Activated CD8-positive, alpha-beta T cell treated with anti-CD3 and anti-CD28 coated beads for 36 hours (primary cell): ENCODE results near the gene USP47. TPM values are rescaled to one million over a fixed set of nuclear protein-coding genes. Genes with fewer than 3 reads are reported as not detected.

Experiments used
- ATAC-seq: fragments of 200-7000 bp; cut with Tn5 transposase; one replicate; pipeline ENCODE4 v1.10.0; 2021; ENCODE audit warnings: mild to moderate bottlenecking, moderate library complexity
- CTCF ChIA-PET: fragments of 350-600 bp; sonication (Branson Sonifier 250); formaldehyde crosslinking; loops from one replicate; lab custom pipeline; 2021; ENCODE audit warnings: antibody characterized with exemption; lab: Charles Lee
- POLR2A ChIA-PET: fragments of 350-600 bp; sonication (Branson Sonifier 250); formaldehyde crosslinking; loops from one replicate; lab custom pipeline; 2021; ENCODE audit warnings: antibody characterized with exemption; lab: Charles Lee
- DNase-seq: peaks from one replicate; pipeline ENCODE4 v3.0.0-alpha.2; 2020
- H3K27ac Mint-ChIP-seq: one replicate; pipeline ENCODE4 v1.8.0; 2021; ENCODE audit warnings: mild to moderate bottlenecking, mixed read lengths
- H3K27me3 Mint-ChIP-seq: one replicate; pipeline ENCODE4 v1.8.0; 2021; ENCODE audit warnings: mixed read lengths
- H3K36me3 Mint-ChIP-seq: one replicate; pipeline ENCODE4 v1.8.0; 2021; ENCODE audit warnings: low read depth, mixed read lengths
- H3K4me1 Mint-ChIP-seq: one replicate; pipeline ENCODE4 v1.8.0; 2021; ENCODE audit warnings: low read depth, mixed read lengths
- H3K4me3 Mint-ChIP-seq: one replicate; pipeline ENCODE4 v1.8.0; 2021; ENCODE audit warnings: mild to moderate bottlenecking, moderate library complexity, mixed read lengths
- H3K9me3 Mint-ChIP-seq: one replicate; pipeline ENCODE4 v1.8.0; 2021; ENCODE audit warnings: mixed read lengths
- intact Hi-C: fragments of 100-400 bp; cut with micrococcal nuclease; formaldehyde crosslinking; loops from one replicate; pipeline ENCODE4 v1.10.0; 2022
- total RNA-seq, 2 experiments: library from RNA; stranded (reverse); gene quantifications; one replicate each; pipeline ENCODE4 v1.2.3, GENCODE V29; 2021
- TF ChIP-seq, protein P1 (sequence below): fragments of 200-600 bp; IDR thresholded peaks from one replicate; pipeline ENCODE4 v1.8.0; 2022; ENCODE audit warnings: antibody characterized with exemption, mild to moderate bottlenecking

The USP47 gene
- total RNA-seq, 2 experiments from 2014 or later = 37.8 to 39.7 TPM

DNA sequence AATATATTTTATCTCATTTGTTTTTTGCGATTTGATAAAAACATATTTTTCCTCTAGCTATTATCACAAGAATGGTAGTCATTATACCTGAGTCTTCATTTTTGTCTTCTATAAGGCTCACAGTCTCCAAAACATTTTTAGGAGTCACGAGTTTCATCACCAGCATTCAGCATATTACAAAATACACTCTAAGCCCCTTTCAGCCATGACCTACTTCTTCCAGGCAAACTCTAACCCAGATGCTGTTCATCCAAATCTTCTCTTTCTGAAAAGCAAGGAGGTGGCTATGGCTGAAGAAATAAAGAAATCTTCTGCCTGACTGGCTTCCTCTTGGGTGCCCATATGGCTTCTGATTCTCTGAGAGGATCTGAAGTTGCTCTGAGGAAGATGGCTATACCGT lies 35.7 kb upstream of the USP47 start:
- CTCF ChIA-PET = interaction anchor here (3.0 kb wide), 1 partner anchor 44 kb away, joined by 12 read pairs; no protein-coding TSS in a partner anchor
- no peaks in the 10 kb centered on the region for H3K9me3 Mint-ChIP-seq
- no peak for ATAC-seq

DNA sequence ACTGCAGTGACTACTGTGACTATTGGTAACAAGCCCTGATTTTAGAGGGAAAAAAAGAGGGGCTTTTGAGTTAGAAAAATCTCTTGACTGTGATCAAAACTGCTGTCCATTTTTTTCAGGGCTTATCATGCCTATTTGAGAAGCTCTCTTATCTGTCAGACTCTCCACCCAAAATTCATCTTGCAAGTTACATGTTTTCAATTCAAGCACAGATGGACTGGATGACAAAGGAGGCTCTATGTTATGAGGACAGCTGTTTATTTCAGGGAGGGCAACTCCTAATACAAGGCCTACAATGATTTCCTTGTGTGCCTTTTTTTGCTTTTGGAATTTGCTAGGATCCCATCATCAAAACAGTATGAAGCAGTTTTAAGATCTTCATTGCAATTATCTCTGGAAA lies 35.2 kb upstream of the USP47 start:
- CTCF ChIA-PET = interaction anchor here (0.7 to 3.0 kb wide), 6 partner anchors 7 to 238 kb away, joined by 3 to 21 read pairs (median 9); no protein-coding TSS in a partner anchor
- peaks cover 4% of the 10 kb centered on the region for H3K27me3 Mint-ChIP-seq
- no peak for DNase-seq
- ATAC-seq = no peak
- no peaks in the 10 kb centered on the region for H3K9me3 Mint-ChIP-seq
- no peak overlapping the region for H3K27ac Mint-ChIP-seq
- POLR2A ChIA-PET = interaction anchor here (0.6 kb wide), 1 partner anchor 8 kb away, joined by 4 read pairs; no protein-coding TSS in a partner anchor
- intact Hi-C loops = no loop called here
- TF ChIP-seq, protein P1, sequence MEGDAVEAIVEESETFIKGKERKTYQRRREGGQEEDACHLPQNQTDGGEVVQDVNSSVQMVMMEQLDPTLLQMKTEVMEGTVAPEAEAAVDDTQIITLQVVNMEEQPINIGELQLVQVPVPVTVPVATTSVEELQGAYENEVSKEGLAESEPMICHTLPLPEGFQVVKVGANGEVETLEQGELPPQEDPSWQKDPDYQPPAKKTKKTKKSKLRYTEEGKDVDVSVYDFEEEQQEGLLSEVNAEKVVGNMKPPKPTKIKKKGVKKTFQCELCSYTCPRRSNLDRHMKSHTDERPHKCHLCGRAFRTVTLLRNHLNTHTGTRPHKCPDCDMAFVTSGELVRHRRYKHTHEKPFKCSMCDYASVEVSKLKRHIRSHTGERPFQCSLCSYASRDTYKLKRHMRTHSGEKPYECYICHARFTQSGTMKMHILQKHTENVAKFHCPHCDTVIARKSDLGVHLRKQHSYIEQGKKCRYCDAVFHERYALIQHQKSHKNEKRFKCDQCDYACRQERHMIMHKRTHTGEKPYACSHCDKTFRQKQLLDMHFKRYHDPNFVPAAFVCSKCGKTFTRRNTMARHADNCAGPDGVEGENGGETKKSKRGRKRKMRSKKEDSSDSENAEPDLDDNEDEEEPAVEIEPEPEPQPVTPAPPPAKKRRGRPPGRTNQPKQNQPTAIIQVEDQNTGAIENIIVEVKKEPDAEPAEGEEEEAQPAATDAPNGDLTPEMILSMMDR = no peak
- H3K36me3 Mint-ChIP-seq = no peaks in the 10 kb centered on the region
- H3K4me3 Mint-ChIP-seq = no peak overlapping the region
- no peaks in the 10 kb centered on the region for H3K4me1 Mint-ChIP-seq

More for the DNA sequence above, 35.7 kb upstream of the USP47 start:
- peaks cover 4% of the 10 kb centered on the region for H3K27me3 Mint-ChIP-seq
- H3K36me3 Mint-ChIP-seq = no peaks in the 10 kb centered on the region
- no peaks in the 10 kb centered on the region for H3K4me1 Mint-ChIP-seq
- TF ChIP-seq, protein P1 = no peak
- POLR2A ChIA-PET = interaction anchor here (0.6 kb wide), 1 partner anchor 8 kb away, joined by 4 read pairs; no protein-coding TSS in a partner anchor
- no peak overlapping the region for H3K4me3 Mint-ChIP-seq
- no peak overlapping the region for H3K27ac Mint-ChIP-seq
- intact Hi-C loops = no loop called here
- no peak for DNase-seq

DNA sequence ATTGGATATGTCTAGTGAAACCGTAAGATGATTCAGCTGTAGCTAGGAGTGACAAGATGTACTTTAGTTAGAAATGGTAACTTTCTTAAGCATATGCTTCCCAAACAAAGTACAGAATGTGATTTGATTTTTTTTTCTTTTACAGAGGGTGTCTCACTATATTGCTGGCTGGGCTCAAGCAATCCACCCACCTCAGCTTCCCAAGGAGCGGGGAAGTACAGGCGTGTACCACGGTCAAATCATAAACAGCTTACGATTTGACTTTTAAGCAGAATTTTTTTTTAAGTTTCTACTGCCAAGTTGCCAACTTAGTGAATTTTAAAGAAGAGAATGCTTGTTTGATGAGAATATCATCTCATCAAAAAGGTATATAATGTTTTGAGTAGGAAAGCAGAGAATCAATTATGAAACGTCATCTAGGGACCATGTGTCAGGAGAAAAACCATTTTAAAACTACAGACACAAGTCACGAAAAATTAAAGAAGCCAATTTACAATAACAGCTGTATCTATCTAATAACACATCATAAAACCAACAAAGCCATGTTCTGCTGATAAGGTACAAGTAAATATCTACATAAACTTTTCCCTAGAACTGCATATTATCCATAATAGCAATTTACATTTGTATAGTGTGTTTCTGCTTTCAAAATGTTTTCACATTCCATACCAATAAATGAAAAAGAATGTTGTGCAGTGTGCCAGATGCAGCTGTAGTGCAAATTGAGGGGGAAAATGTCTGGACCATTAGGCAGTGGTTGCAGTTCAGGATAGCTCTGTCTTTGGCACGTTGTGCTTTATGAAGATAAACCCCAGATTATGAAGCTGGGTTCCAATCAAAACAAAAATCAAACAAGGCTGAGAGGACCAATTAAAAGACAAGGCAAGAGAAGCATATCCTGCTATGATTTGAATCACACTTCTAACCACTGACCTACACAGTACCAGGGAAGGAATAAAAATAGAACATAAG lies 33.7 kb upstream of the USP47 start:
- no peaks in the 10 kb centered on the region for H3K36me3 Mint-ChIP-seq
- ATAC-seq = no peak
- peaks cover 5% of the 10 kb centered on the region for H3K27me3 Mint-ChIP-seq
- no peak for DNase-seq
- no peak overlapping the region for H3K27ac Mint-ChIP-seq
- no peaks in the 10 kb centered on the region for H3K9me3 Mint-ChIP-seq
- ChIA-PET CTCF (interaction anchor here (0.9 to 3.0 kb wide), 7 partner anchors 9 to 480 kb away, joined by 4 to 21 read pairs (median 6); no protein-coding TSS in a partner anchor), POLR2A (no interaction called here)
- intact Hi-C loops = no loop called here
- no peak overlapping the region for H3K4me3 Mint-ChIP-seq
- TF ChIP-seq, protein P1 = no peak
- H3K4me1 Mint-ChIP-seq = no peaks in the 10 kb centered on the region

DNA sequence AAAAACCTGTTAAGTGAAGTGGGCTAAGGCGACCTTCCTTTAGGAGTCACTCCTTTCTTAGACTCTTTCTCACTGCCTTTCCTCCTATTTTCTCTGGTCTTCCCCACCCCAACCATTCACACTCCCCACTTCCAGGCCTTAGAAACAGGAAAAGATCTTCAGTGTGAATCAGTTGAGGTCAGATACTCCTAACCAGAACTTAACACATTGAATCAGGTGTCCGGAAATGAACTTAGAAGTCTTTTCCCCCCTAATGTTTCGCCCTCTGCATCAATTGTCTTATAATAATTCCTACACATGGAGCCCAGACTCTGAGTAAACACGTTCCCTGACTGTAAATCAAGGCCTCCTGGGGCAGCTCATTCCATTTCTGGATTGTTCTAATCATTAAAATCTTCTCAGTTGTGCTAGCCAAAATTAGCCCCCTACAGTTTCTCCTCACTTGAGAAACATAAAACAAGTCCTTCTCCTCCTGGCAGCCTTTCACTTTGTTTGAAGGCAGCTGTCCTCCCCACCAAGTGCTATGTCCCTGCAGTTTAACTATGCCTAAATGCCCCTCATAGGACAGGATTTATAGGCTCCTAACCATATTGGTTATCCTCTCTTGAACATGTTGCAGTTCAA lies 32.7 kb upstream of the USP47 start:
- intact Hi-C loops = no loop called here

More for the DNA sequence above, 32.7 kb upstream of the USP47 start:
- Mint-ChIP-seq H3K4me3 (no peak overlapping the region), H3K27ac (no peak overlapping the region), H3K9me3 (no peaks in the 10 kb centered on the region), H3K36me3 (no peaks in the 10 kb centered on the region), H3K27me3 (peaks cover 3% of the 10 kb centered on the region), H3K4me1 (no peaks in the 10 kb centered on the region)
- DNase-seq (no peak), ATAC-seq (no peak)
- ChIA-PET POLR2A (no interaction called here), CTCF (interaction anchor here (1.8 to 2.9 kb wide), 3 partner anchors 10 to 479 kb away, joined by 5 to 21 read pairs (median 13); no protein-coding TSS in a partner anchor)
- TF ChIP-seq, protein P1 = no peak
